Placental epithelial cell (primary cell): Measurements from ENCODE around the gene PRF1. TPM values are rescaled to one million over a fixed set of nuclear protein-coding genes. Genes with fewer than 3 reads are reported as not detected.

ENCODE experiments used
- total RNA-seq: library from RNA; depleted of rRNA; stranded (reverse); fragments of >200 nt; gene quantifications from 2 replicates; pipeline ENCODE4 v1.2.3, GENCODE V29; 2012

The PRF1 gene
- not detected in 2 replicates for total RNA-seq

GRCh38 chr10:70602665-70603448 lies at the start of gene PRF1:
Gene PRF1 (minus strand): TSS chr10:70602741. CDS start chr10:70600902, 1,839 bp downstream.

Other genes starting within 250 kb of the PRF1 start
- 2.0 and 6.4 TPM in 2 replicates for gene LRRC20, start 220.1 kb downstream of the PRF1 start, total RNA-seq
- gene EIF4EBP2, start 198.6 kb downstream of the PRF1 start, total RNA-seq = 49.5 and 64.6 TPM in 2 replicates
- 0.43 TPM in 1 of 2 replicates, not detected in the other for gene NODAL, start 161.1 kb downstream of the PRF1 start, total RNA-seq
- gene PALD1, start 124.0 kb downstream of the PRF1 start, total RNA-seq = not detected in 2 replicates
- under 0.01 TPM in 1 of 2 replicates, not detected in the other for gene ADAMTS14, start 69.8 kb upstream of the PRF1 start, total RNA-seq
- gene TBATA, start 182.6 kb upstream of the PRF1 start, total RNA-seq = not detected in 2 replicates
- gene SGPL1, start 213.2 kb upstream of the PRF1 start, total RNA-seq = 39.7 and 49.7 TPM in 2 replicates